Heart right ventricle (tissue), 16 donors: ENCODE measurements around the gene RFTN1. TPM values are rescaled to one million over a fixed set of nuclear protein-coding genes. Genes with fewer than 3 reads are reported as not detected.

Experiments
- ATAC-seq, 8 donors: fragments of 200-7000 bp; cut with Tn5 transposase; one replicate each; pipeline ENCODE4 v1.9.1; 2020; ENCODE audit warnings: mild to moderate bottlenecking in 8 of 8, moderate library complexity in 8 of 8, moderate number of reproducible peaks in 1 of 8
- DNase-seq, 2 donors: peaks; one replicate each; pipeline ENCODE4 v3.0.0-alpha.2; 2020
- H3K27ac ChIP-seq, 10 donors: fragments of 200-600 bp; sonication (generic) in 2 of 10; one replicate each; pipeline versions ENCODE4 v1.5.0 to v1.8.0; 2020 to 2022; ENCODE audit warnings: mild to moderate bottlenecking in 3 of 10
- H3K27me3 ChIP-seq, 7 donors: fragments of 200-600 bp; one replicate each; pipeline ENCODE4 v1.8.0; 2021 to 2022; ENCODE audit warnings: mild to moderate bottlenecking in 2 of 7
- H3K36me3 ChIP-seq, 9 donors: fragments of 200-600 bp; sonication (generic) in 1 of 9; one replicate each; pipeline versions ENCODE4 v1.5.0 to v1.8.0; 2020 to 2022; ENCODE audit warnings: mild to moderate bottlenecking in 2 of 9
- H3K4me1 ChIP-seq, 9 donors: fragments of 200-600 bp; sonication (generic) in 1 of 9; one replicate each; pipeline versions ENCODE4 v1.5.0 to v1.8.0; 2020 to 2022; ENCODE audit warnings: mild to moderate bottlenecking in 4 of 9
- H3K4me3 ChIP-seq, 10 donors: fragments of 200-600 bp; sonication (generic) in 2 of 10; one replicate each; pipeline versions ENCODE4 v1.5.0 to v1.8.0; 2020 to 2022; ENCODE audit warnings: mild to moderate bottlenecking in 7 of 10, moderate library complexity in 2 of 10
- H3K9me3 ChIP-seq, 11 donors: fragments of 200-600 bp in 10 of 11; sonication (generic) in 2 of 11; one replicate each; pipeline versions ENCODE4 v1.5.0 to v1.8.0; 2013 to 2022; ENCODE audit warnings: mild to moderate bottlenecking in 2 of 11, control low read depth in 1 of 11, moderate library complexity in 1 of 11
- whole genome bisulfite sequencing, 2 donors: extraction: QIAGEN DNeasy Blood & Tissue Kit; methylation state at CpG; one replicate each; pipeline ENCODE4 v1.1.7; 2013; ENCODE audit warnings: inconsistent platforms in 1 of 2; 5-methylcytosine and 5-hydroxymethylcytosine counted together
- intact Hi-C, 10 donors: fragments of 100-400 bp; cut with DNase I; formaldehyde crosslinking; loops; one replicate each; pipeline versions ENCODE4 v1.11.1 to v1.14.2; 2022
- polyA plus RNA-seq, 2 donors: library from polyadenylated mRNA; stranded (reverse); fragments of 200-250 nt; gene quantifications; one replicate each; pipeline ENCODE4 v1.2.3, GENCODE V29; 2013
- total RNA-seq, 10 donors: library from RNA; stranded (reverse); fragmentation: NEBNext Ultra II Directional in 3 of 10; extraction: Animal tissue kit (Norgen Biotek cat#: 25700) in 3 of 10; gene quantifications; one replicate each; pipeline versions ENCODE4 v1.2.1 to v1.2.4, GENCODE V29; 2021 to 2023
- TF ChIP-seq, protein P1 (sequence below), 9 donors: fragments of 200-600 bp; sonication (generic) in 2 of 9; IDR thresholded peaks; one replicate each; pipeline versions ENCODE4 v1.5.0 to v1.8.0; 2021 to 2022; ENCODE audit warnings: antibody characterized with exemption in 9 of 9, mild to moderate bottlenecking in 5 of 9, moderate library complexity in 1 of 9
- donor health status: Arrhythmogenic right ventricular cardiomyopathy.
- donor health status: ischemic (EF 13 %, LVEDD 7.1; RV severe dilation, severe dysfunction).
- donor health status: healthy with polysubstance abuse.
- donor health status: DM: no; HTN: yes; CAD: no.
- donor health status: DM: no; HTN: no; CAD: no.
- donor health status: ischemic (EF 25% LVEDD 6.9; RV normal size, moderate dysfunction).
- donor health status: ischemic (EF 25% LVEDD 5.7; RV mildly dilated, moderate dysfunction).
- donor health status: healthy.
- donor health status: DM: yes; HTN: yes; CAD: no.
- donor health status: Ischemic cardiomyopathy.
- donor health status: ischemic (EF 35%, LVEDD 5.7; RV mildly dilated, moderate dysfunction).
- donor health status: nonischemic (EF 11% LVEDD 7.7; RV severe dilation, severe dysfunction).
- donor health status: DM: yes; HTN: yes; CAD: no.
- donor health status: PGD.
- donor health status: ischemic (EF 29% LVEDD 5.4; RV normal size, mild dysfunction).
- donor health status: nonischemic (EF 23%, LVEDD 6.1; RV moderate dilation, normal function).

Gene RFTN1
- total and polyA plus RNA-seq, 12 donors = 17.4 to 32.2 (median 24.0) TPM

DNA sequence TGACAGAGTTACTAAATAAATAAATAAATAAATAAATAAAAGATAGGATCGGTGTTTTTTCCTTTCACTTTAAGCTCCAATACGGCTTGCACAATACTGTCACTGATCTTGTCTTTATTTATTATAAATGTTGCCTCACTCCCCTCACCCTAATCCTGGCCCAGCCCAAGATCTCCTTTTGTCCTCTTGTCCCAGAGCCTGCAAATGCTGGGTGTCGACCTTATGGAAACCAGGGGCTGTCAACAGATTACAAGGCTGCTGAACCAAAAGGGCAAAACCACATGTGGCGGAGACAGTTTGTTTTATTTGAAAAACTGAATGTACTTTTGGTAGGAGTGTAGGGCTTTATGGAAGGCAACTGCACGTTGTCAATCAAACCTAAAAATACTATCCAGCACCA is 75.9 kb downstream of the RFTN1 start:
- WGBS, 2 donors = 58 to 60% methylated on average over 5 of the region's 5 CpGs
- Histone ChIP-seq H3K36me3 (peaks cover 0 to 16% (median 0%) of the 10 kb centered on the region in 9 donors), H3K4me1 (peaks cover 0 to 56% (median 36%) of the 10 kb centered on the region in 9 donors), H3K4me3 (no peak overlapping the region), H3K27me3 (no peaks in the 10 kb centered on the region), H3K27ac (peak overlapping the region in 2 of 10 donors; percentile 12 to 23), H3K9me3 (peaks cover 0 to 3% (median 0%) of the 10 kb centered on the region in 11 donors)
- intact Hi-C loops = no loop called here
- no peak for DNase-seq
- TF ChIP-seq, protein P1, sequence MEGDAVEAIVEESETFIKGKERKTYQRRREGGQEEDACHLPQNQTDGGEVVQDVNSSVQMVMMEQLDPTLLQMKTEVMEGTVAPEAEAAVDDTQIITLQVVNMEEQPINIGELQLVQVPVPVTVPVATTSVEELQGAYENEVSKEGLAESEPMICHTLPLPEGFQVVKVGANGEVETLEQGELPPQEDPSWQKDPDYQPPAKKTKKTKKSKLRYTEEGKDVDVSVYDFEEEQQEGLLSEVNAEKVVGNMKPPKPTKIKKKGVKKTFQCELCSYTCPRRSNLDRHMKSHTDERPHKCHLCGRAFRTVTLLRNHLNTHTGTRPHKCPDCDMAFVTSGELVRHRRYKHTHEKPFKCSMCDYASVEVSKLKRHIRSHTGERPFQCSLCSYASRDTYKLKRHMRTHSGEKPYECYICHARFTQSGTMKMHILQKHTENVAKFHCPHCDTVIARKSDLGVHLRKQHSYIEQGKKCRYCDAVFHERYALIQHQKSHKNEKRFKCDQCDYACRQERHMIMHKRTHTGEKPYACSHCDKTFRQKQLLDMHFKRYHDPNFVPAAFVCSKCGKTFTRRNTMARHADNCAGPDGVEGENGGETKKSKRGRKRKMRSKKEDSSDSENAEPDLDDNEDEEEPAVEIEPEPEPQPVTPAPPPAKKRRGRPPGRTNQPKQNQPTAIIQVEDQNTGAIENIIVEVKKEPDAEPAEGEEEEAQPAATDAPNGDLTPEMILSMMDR (IDR thresholded peaks at IDR 0.05) = no peak
- ATAC-seq = peak in 4 of 8 donors; percentile 20 to 84 (median 62)

DNA sequence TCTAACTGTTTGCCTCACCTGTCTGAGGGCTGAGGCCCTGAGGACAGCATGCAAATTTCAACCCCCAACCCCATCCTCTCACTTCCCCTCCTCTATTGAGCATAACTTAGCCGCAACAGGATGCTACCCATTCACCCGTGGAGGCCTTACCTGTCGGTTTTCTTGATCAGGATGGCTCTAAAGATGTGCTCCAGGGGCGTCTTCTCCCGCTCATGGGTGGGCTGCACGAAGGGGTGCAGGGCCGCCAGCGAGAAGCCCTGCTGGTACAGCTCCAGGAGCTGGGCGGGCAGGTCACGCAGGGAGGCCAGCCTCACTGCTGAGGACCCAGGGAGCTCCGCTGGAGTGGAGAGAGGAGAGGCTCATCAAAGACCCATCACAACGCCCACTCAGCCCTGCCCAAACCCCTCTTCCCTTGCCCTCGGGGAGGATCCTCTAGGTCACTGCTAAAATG is 79.8 kb downstream of the RFTN1 start:
- DNase-seq (no peak), ATAC-seq (no peak)
- H3K9me3 ChIP-seq = peaks cover 0 to 3% (median 0%) of the 10 kb centered on the region in 11 donors
- no peak overlapping the region for H3K4me3 ChIP-seq
- H3K27ac ChIP-seq = no peak overlapping the region
- intact Hi-C loops = no loop called here
- WGBS, 2 donors = 93 to 95% methylated on average over 13 of the region's 13 CpGs
- peaks cover 0 to 48% (median 5%) of the 10 kb centered on the region in 9 donors for H3K36me3 ChIP-seq
- H3K4me1 ChIP-seq = peaks cover 0 to 45% (median 15%) of the 10 kb centered on the region in 9 donors
- H3K27me3 ChIP-seq = no peaks in the 10 kb centered on the region
- TF ChIP-seq, protein P1 (IDR thresholded peaks at IDR 0.05) = no peak

DNA sequence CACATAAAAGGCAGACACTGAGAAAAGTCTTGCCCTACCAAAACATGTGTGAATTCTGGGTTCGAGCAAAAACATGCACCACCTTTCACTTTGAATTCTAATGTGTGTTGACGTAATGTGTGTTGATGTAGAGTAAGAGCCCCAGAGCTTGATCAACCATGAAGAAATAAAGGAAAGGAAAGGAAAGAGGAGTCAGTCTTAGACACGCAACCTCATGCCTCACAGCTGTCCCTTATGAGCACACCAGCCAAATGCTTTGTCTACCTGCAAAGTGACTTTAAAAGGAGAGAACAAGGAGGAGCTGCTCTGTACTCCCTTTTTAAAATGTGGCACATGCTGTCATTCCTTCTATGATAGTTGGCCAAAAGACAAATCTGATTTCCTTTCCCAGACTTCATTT is 80.8 kb downstream of the RFTN1 start:
- TF ChIP-seq, protein P1 (IDR thresholded peaks at IDR 0.05) = no peak
- H3K4me3 ChIP-seq = no peak overlapping the region
- H3K36me3 ChIP-seq = peaks cover 0 to 48% (median 5%) of the 10 kb centered on the region in 9 donors
- H3K9me3 ChIP-seq = peaks cover 0 to 3% (median 0%) of the 10 kb centered on the region in 11 donors
- H3K27me3 ChIP-seq = no peaks in the 10 kb centered on the region
- 67 to 97% methylated on average over 3 of the region's 3 CpGs for WGBS, 2 donors
- no peak overlapping the region for H3K27ac ChIP-seq
- H3K4me1 ChIP-seq = peaks cover 0 to 44% (median 13%) of the 10 kb centered on the region in 9 donors
- DNase-seq (no peak), ATAC-seq (no peak)
- intact Hi-C loops = no loop called here

DNA sequence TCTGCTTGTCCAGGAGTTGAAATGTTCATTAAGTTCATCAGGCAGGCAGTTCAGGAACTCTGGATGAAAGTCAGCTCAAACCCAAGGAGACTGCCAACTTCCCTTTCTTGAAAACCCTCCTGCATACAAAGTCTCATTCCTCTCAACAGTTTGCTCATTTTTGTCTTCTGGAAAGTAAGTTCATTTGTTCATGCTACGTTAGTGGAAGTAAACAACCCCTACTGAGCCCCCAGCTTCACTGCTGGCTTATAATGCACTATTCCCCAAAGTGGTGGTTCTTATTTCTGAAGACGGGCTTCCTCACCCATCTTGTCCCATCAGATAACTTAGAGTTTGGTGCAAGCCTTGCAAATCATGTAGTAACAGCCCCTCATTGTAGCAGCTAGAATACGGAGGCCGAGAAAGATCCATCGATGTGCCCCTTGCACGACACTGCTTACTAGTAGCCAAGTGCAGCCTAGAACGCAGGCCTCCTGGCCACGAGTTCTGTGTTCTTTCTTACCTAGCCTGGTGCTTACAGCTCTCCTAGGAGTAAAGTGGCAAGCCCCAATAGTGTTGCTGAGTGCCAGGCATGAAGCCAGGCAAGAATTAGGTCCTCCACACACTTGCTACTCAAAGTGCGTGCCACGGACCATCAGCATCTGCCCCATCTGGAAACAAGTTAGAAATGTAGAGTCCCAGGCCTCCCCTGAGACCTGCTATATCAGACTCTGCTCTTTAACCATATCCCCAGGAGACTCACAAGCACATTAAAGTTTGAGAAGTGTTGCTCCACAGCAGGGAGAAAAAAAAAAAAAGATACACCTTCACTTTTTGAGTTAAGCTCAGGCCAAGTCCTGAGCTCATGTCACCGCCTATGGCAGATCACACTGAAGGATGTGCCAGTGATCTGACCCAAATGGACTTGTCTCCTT is 82.5 kb downstream of the RFTN1 start:
- ATAC-seq = no peak
- H3K27ac ChIP-seq = peak overlapping the region in 1 of 10 donors; percentile 22
- H3K4me1 ChIP-seq = peaks cover 0 to 49% (median 16%) of the 10 kb centered on the region in 9 donors
- H3K4me3 ChIP-seq = no peak overlapping the region
- 91 to 92% methylated on average over 11 of the region's 11 CpGs for WGBS, 2 donors
- intact Hi-C loops = no loop called here
- no peaks in the 10 kb centered on the region for H3K27me3 ChIP-seq
- H3K36me3 ChIP-seq = peaks cover 0 to 48% (median 5%) of the 10 kb centered on the region in 9 donors
- H3K9me3 ChIP-seq = peaks cover 0 to under 1% (median 0%) of the 10 kb centered on the region in 11 donors
- DNase-seq = no peak
- TF ChIP-seq, protein P1 (IDR thresholded peaks at IDR 0.05) = no peak
